B cell (primary cell): Measurements from ENCODE around the gene MOB1B.

Experiments used
- CTCF ChIP-seq: fragments of 200-600 bp; IDR thresholded peaks from one replicate; pipeline ENCODE4 v1.8.0; 2022; ENCODE audit warnings: antibody characterized with exemption, mild to moderate bottlenecking
- EZH2 ChIP-seq: IDR thresholded peaks from 2 replicates; pipeline ENCODE4 v1.6.1; 2012; ENCODE audit warnings: borderline replicate concordance, low read depth, mild to moderate bottlenecking, moderate library complexity, low read length; ENCODE audit not compliant: insufficient read depth, poor library complexity, severe bottlenecking

GRCh38 chr4:70948665-70949260, 46.6 kb downstream of the MOB1B start:
- TF ChIP-seq EZH2 (no peak), CTCF (peak; percentile 26)
